Lung (tissue), 12 donors: Measurements from ENCODE around the gene THSD8. TPM values are rescaled to one million over a fixed set of nuclear protein-coding genes. Genes with fewer than 3 reads are reported as not detected.
"Not testable (repeated sequence)": the region's sequence is repeated elsewhere in the genome, so short reads cannot be mapped to it uniquely, and the experiment has no call there.

Source experiments
- ATAC-seq: fragments of 200-7000 bp; cut with Tn5 transposase; one replicate; pipeline ENCODE4 v1.9.1; 2020; ENCODE audit warnings: moderate number of reproducible peaks; ENCODE audit not compliant: insufficient read depth, low FRiP score
- DNase-seq, 3 donors: peaks; one replicate each; pipeline ENCODE4 v3.0.0-alpha.2; 2013 to 2017
- H3K27ac ChIP-seq, 2 donors: one replicate each; pipeline ENCODE4 v1.5.1; 2013; ENCODE audit warnings: mild to moderate bottlenecking in 2 of 2, moderate library complexity in 2 of 2, control low read depth in 1 of 2, inconsistent platforms in 1 of 2, low read depth in 1 of 2, low read length in 1 of 2
- H3K27me3 ChIP-seq, 3 donors: one replicate each; pipeline ENCODE4 v1.5.1; 2013; ENCODE audit warnings: low read length in 2 of 3; ENCODE audit not compliant: control insufficient read depth in 3 of 3, insufficient read depth in 3 of 3
- H3K36me3 ChIP-seq, 4 donors: one replicate each; pipeline ENCODE4 v1.5.1; 2013; ENCODE audit warnings: low read length in 4 of 4, mild to moderate bottlenecking in 1 of 4, moderate library complexity in 1 of 4; ENCODE audit not compliant: control insufficient read depth in 4 of 4, insufficient read depth in 4 of 4
- H3K4me1 ChIP-seq, 5 donors: one replicate each; pipeline ENCODE4 v1.5.1; 2013; ENCODE audit warnings: low read length in 5 of 5, mild to moderate bottlenecking in 2 of 5, moderate library complexity in 1 of 5; ENCODE audit not compliant: control insufficient read depth in 5 of 5, insufficient read depth in 5 of 5
- H3K4me3 ChIP-seq: one replicate; pipeline ENCODE4 v1.5.1; 2013; ENCODE audit warnings: mild to moderate bottlenecking, control low read depth, moderate library complexity
- H3K9ac ChIP-seq, 2 donors: one replicate each; pipeline ENCODE4 v1.5.1; 2013; ENCODE audit warnings: low read length in 2 of 2, control low read depth in 1 of 2; ENCODE audit not compliant: insufficient read depth in 1 of 2
- H3K9me3 ChIP-seq, 4 donors: one replicate each; pipeline ENCODE4 v1.5.1; 2013; ENCODE audit warnings: low read length in 3 of 4, mild to moderate bottlenecking in 1 of 4, moderate library complexity in 1 of 4; ENCODE audit not compliant: control insufficient read depth in 4 of 4, insufficient read depth in 3 of 4
- CTCF ChIP-seq: IDR thresholded peaks from 2 replicates; pipeline ENCODE4 v1.5.1; 2012; ENCODE audit warnings: mild to moderate bottlenecking; ENCODE audit errors: control extremely low read depth, extremely low read depth
- WGBS, 2 donors: extraction: QIAGEN DNeasy Blood & Tissue Kit; methylation state at CpG; one replicate each; pipeline ENCODE4 v1.1.7; 2013; 5-methylcytosine and 5-hydroxymethylcytosine counted together
- polyA plus RNA-seq, 2 donors: library from polyadenylated mRNA; stranded (reverse); fragments of 200-250 nt; gene quantifications; one replicate each; pipeline ENCODE4 v1.2.1, GENCODE V29; 2013
- total RNA-seq, 2 donors: library from RNA; depleted of rRNA in 1 of 2; stranded (reverse); fragments of >200 nt in 1 of 2; gene quantifications; one replicate each; pipeline ENCODE4 v1.2.1, GENCODE V29; 2014 to 2021
- donor health status: control.
- donor health status: control.
- donor health status: Bipolar disorder and iron deficiency.
- donor health status: healthy.
- donor health status: DM: yes; HTN: yes; CAD: no.

The THSD8 gene
- total and polyA plus RNA-seq, 4 donors, result 0.10 to 6.2 (median 2.0) TPM

GRCh38 chr19:12797141-12797587 lies 4.7 kb upstream of the THSD8 start:
- ATAC-seq (no peak), DNase-seq (no peak)
- no peaks in the 10 kb centered on the region for H3K9me3 ChIP-seq
- H3K36me3 ChIP-seq, result peaks cover 0 to 10% (median 9%) of the 10 kb centered on the region in 4 donors
- TF ChIP-seq CTCF, result no peak
- 94 to 96% methylated on average over 6 of the region's 6 CpGs for WGBS, 2 donors
- H3K27ac ChIP-seq, result no peak overlapping the region
- H3K4me3 ChIP-seq, result no peak overlapping the region
- no peak overlapping the region for H3K9ac ChIP-seq
- H3K4me1 ChIP-seq, result peaks cover 0 to 36% (median 4%) of the 10 kb centered on the region in 5 donors
- no peaks in the 10 kb centered on the region for H3K27me3 ChIP-seq

DNA sequence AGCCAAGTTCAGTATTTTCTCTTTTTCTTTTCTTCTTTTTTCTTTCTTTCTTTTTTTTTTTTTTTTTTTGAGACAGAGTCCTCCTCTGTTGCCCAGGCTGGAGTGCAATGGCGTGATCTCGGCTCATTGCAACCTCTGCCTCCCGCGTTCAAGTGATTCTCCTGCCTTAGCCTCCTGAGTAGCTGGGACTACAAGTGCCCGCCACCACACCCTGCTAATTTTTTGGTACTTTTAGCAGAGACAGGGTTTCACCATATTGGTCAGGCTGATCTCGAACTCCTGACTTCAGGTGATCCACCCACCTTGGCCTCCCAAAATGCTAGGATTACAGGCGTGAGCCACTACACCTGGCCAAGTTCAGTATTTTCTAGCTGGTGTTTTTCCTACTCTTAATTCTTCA lies 4.3 kb upstream of the THSD8 start:
- not testable (repeated sequence) for H3K9me3 ChIP-seq, H3K27me3 ChIP-seq, DNase-seq, ATAC-seq, H3K4me3 ChIP-seq, H3K9ac ChIP-seq, H3K36me3 ChIP-seq, H3K27ac ChIP-seq
- 96 to 97% methylated on average over 7 of the region's 7 CpGs for WGBS, 2 donors
- peaks cover 3 to 36% (median 5%) of the 10 kb centered on the region in 5 donors for H3K4me1 ChIP-seq

DNA sequence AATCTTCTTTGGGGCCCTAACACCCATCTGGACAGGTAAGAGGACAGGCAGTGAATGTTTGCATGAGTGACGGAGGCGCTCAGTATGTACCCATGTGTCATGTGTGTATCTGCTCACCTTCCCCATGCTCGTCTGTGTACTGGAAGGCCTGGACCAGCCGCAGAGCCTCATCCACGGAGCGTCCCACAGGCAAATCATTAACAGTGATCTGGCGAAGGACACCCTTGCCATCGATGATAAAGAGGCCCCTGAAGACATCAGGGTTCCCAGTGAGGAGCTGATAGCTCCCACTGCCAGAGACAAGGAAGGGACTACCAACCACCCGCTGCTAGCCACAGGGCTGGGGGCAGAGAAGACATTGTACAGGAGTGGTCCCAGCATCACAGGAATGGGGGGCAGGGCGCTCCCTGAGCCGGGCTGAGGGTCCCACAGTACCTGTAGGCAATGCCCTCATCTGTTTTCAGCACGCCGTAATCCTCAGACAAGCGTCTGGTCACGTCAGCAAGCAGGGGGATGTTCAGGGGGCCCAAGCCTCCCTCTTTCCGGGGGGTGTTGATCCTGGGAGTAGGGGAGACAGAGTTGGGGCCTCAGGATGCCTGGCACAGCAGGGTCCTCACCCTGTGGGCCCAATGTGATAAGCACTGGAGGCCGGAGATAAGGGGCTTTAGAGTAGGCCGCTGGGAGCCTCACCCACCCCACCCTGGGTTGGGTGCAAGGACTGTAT lies 2.0 kb upstream of the THSD8 start:
- TF ChIP-seq CTCF, result no peak
- no peaks in the 10 kb centered on the region for H3K27me3 ChIP-seq
- peaks cover 0 to 10% (median 9%) of the 10 kb centered on the region in 4 donors for H3K36me3 ChIP-seq
- no peak for DNase-seq
- H3K4me1 ChIP-seq, result peaks cover 2 to 25% (median 4%) of the 10 kb centered on the region in 5 donors
- no peak overlapping the region for H3K27ac ChIP-seq
- no peak overlapping the region for H3K4me3 ChIP-seq
- no peaks in the 10 kb centered on the region for H3K9me3 ChIP-seq
- ATAC-seq, result no peak
- no peak overlapping the region for H3K9ac ChIP-seq
- WGBS, 2 donors, result 92 to 95% methylated on average over 18 of the region's 18 CpGs

GRCh38 chr19:12800466-12800770 lies 1.5 kb upstream of the THSD8 start:
- Histone ChIP-seq H3K27me3 (no peaks in the 10 kb centered on the region), H3K9me3 (no peaks in the 10 kb centered on the region), H3K4me1 (peaks cover 2 to 25% (median 4%) of the 10 kb centered on the region in 5 donors), H3K36me3 (peaks cover 0 to 10% (median 9%) of the 10 kb centered on the region in 4 donors), H3K27ac (no peak overlapping the region), H3K4me3 (peak overlapping the region; percentile 67), H3K9ac (no peak overlapping the region)
- no peak for TF ChIP-seq CTCF
- 65 to 88% methylated on average over 1 of the region's 1 CpG for WGBS, 2 donors
- DNase-seq (no peak), ATAC-seq (no peak)
